HepG2 (cell line): Measurements from ENCODE around the gene GAPDH. TPM values are rescaled to one million over a fixed set of nuclear protein-coding genes. Genes with fewer than 3 reads are reported as not detected.

Experiments used
- CBX2 ChIP-seq, 2 experiments: fragments of 200-600 bp in 1 of 2; sonication (generic); formaldehyde crosslinking in 1 of 2; IDR thresholded peaks; 2 replicates each; pipeline versions ENCODE4 v1.7.0 to v1.8.1; 2018 to 2022; ENCODE audit warnings: low read depth in 2 of 2, low read length in 1 of 2, mild to moderate bottlenecking in 1 of 2, missing genetic modification reagents in 1 of 2
- CEBPB ChIP-seq: IDR thresholded peaks from 2 replicates; pipeline ENCODE4 v1.6.1; 2011; ENCODE audit warnings: low read depth, low read length, improper control_type of control experiment, borderline replicate concordance
- KLF9 ChIP-seq: IDR thresholded peaks from 2 replicates; pipeline ENCODE4 v1.6.1; 2016; ENCODE audit warnings: low read depth
- MEIS1 ChIP-seq: sonication (generic); formaldehyde crosslinking; IDR thresholded peaks from 2 replicates; pipeline ENCODE4 v1.9.0; 2021; ENCODE audit warnings: mild to moderate bottlenecking, missing genetic modification reagents, moderate library complexity, borderline replicate concordance
- MZF1 ChIP-seq: sonication (generic); formaldehyde crosslinking; IDR thresholded peaks from 2 replicates; pipeline ENCODE4 v1.8.1; 2023; ENCODE audit warnings: mild to moderate bottlenecking, missing genetic modification reagents, borderline replicate concordance
- NFIB ChIP-seq: sonication (generic); formaldehyde crosslinking; IDR thresholded peaks from 2 replicates; pipeline ENCODE4 v1.9.0; 2021; ENCODE audit warnings: missing genetic modification reagents, mild to moderate bottlenecking, borderline replicate concordance
- NR2F6 ChIP-seq, 2 experiments: IDR thresholded peaks; 2 replicates each; pipeline ENCODE4 v1.6.1; 2016; ENCODE audit warnings: antibody characterized with exemption in 1 of 2, mild to moderate bottlenecking in 1 of 2
- REPIN1 ChIP-seq: sonication (generic); formaldehyde crosslinking; IDR thresholded peaks from 2 replicates; pipeline ENCODE4 v1.8.0; 2022; ENCODE audit warnings: missing genetic modification reagents, low read depth, mild to moderate bottlenecking, borderline replicate concordance
- SALL2 ChIP-seq: sonication (generic); formaldehyde crosslinking; IDR thresholded peaks from 2 replicates; pipeline ENCODE4 v1.8.1; 2023; ENCODE audit warnings: mild to moderate bottlenecking, missing genetic modification reagents, inconsistent platforms
- ZIK1 ChIP-seq: sonication (generic); formaldehyde crosslinking; IDR thresholded peaks from 2 replicates; pipeline ENCODE4 v1.5.0; 2020; ENCODE audit warnings: mild to moderate bottlenecking, low read depth, missing genetic modification reagents, borderline replicate concordance
- ZNF280B ChIP-seq: sonication (generic); formaldehyde crosslinking; IDR thresholded peaks from 2 replicates; pipeline ENCODE4 v1.5.0; 2020; ENCODE audit warnings: missing genetic modification reagents, mild to moderate bottlenecking, borderline replicate concordance
- ZNF652 ChIP-seq: IDR thresholded peaks from 2 replicates; pipeline ENCODE4 v1.6.1; 2016; ENCODE audit warnings: low read depth, borderline replicate concordance
- ZNF782 ChIP-seq: sonication (generic); formaldehyde crosslinking; IDR thresholded peaks from 2 replicates; pipeline ENCODE4 v1.4.0; 2020; ENCODE audit warnings: missing genetic modification reagents, mild to moderate bottlenecking, borderline replicate concordance
- ZNF879 ChIP-seq: sonication (generic); formaldehyde crosslinking; IDR thresholded peaks from 2 replicates; pipeline ENCODE4 v1.8.1; 2023; ENCODE audit warnings: missing genetic modification reagents
- polyA plus RNA-seq, 8 experiments: library from polyadenylated mRNA; depleted of rRNA in 3 of 8; stranded (reverse) in 7 of 8; unstranded in 1 of 8; fragments of >200 nt; fragmentation: Illumina TruSeq in 4 of 8; extraction: Trizol in 4 of 8; gene quantifications; 2 replicates each; pipeline versions ENCODE4 v1.2.1 to v1.2.3, GENCODE V29; 2011 to 2016; ENCODE audit warnings: low read depth in 4 of 8, missing spikeins in 1 of 8, mixed read lengths in 1 of 8; ENCODE audit not compliant: insufficient read depth in 1 of 8
- total RNA-seq, 5 experiments: library from RNA; depleted of rRNA; stranded (reverse); fragments of >200 nt; fragmentation: Illumina TruSeq; extraction: Trizol; gene quantifications; 2 replicates each; pipeline ENCODE4 v1.2.3, GENCODE V29; 2016; ENCODE audit warnings: low read depth in 1 of 5
- TF ChIP-seq, protein P1 (sequence below): sonication (generic); formaldehyde crosslinking; IDR thresholded peaks from 2 replicates; pipeline ENCODE4 v1.9.0; 2021; ENCODE audit warnings: mild to moderate bottlenecking, missing genetic modification reagents
- TF ChIP-seq, protein P2 (sequence below): sonication (generic); formaldehyde crosslinking; IDR thresholded peaks from 2 replicates; pipeline ENCODE4 v1.4.0; 2020; ENCODE audit warnings: missing genetic modification reagents, low read depth, mild to moderate bottlenecking, borderline replicate concordance
- TF ChIP-seq, protein P3 (sequence below): sonication (generic); formaldehyde crosslinking; IDR thresholded peaks from 2 replicates; pipeline ENCODE4 v1.5.1; 2020; ENCODE audit warnings: missing genetic modification reagents, mild to moderate bottlenecking, borderline replicate concordance

Gene GAPDH
- total and polyA plus RNA-seq, 2 of the 13 experiments (the other 11 are each of a cell fraction or from before 2014, with no cell fraction given) = 3,038 to 12,722 TPM

DNA sequence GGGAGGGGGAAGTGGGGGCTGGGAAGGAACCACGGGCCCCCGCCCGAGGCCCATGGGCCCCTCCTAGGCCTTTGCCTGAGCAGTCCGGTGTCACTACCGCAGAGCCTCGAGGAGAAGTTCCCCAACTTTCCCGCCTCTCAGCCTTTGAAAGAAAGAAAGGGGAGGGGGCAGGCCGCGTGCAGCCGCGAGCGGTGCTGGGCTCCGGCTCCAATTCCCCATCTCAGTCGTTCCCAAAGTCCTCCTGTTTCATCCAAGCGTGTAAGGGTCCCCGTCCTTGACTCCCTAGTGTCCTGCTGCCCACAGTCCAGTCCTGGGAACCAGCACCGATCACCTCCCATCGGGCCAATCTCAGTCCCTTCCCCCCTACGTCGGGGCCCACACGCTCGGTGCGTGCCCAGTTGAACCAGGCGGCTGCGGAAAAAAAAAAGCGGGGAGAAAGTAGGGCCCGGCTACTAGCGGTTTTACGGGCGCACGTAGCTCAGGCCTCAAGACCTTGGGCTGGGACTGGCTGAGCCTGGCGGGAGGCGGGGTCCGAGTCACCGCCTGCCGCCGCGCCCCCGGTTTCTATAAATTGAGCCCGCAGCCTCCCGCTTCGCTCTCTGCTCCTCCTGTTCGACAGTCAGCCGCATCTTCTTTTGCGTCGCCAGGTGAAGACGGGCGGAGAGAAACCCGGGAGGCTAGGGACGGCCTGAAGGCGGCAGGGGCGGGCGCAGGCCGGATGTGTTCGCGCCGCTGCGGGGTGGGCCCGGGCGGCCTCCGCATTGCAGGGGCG is at the start of gene GAPDH (continued):
- TF ChIP-seq REPIN1 (peak; percentile 69), CEBPB (no peak), ZNF879 (CRISPR knock-in tag) (peak; percentile 95; the same call in 1 of the 2 replicates), NFIB (no peak), KLF9 (CRISPR knock-in tag) (peak; percentile 31; the same call in 1 of the 2 replicates), NR2F6 (IDR thresholded peaks at IDR 0.05) (peak; percentile 55; the same call in 1 of the 2 replicates), NR2F6 (CRISPR knock-in tag; IDR thresholded peaks at IDR 0.05) (peak; percentile 23), SALL2 (CRISPR knock-in tag) (no peak), ZNF782 (CRISPR knock-in tag) (no peak), ZNF280B (0 out of 2 replicates have a peak, but pooled peaks have one; percentile 9), MZF1 (CRISPR knock-in tag) (no peak), ZIK1 (CRISPR knock-in tag) (0 out of 2 replicates have a peak, but pooled peaks have one; percentile 71), ZNF652 (CRISPR knock-in tag) (no peak), MEIS1 (CRISPR knock-in tag) (no peak), CBX2 (IDR thresholded peaks at IDR 0.05; ENCODE audit: low read depth, low read length) (no peak), CBX2 (CRISPR knock-in tag; IDR thresholded peaks at IDR 0.05; ENCODE audit: low read depth) (0 out of 2 replicates have a peak, but pooled peaks have one; percentile 43)
- TF ChIP-seq, protein P1, sequence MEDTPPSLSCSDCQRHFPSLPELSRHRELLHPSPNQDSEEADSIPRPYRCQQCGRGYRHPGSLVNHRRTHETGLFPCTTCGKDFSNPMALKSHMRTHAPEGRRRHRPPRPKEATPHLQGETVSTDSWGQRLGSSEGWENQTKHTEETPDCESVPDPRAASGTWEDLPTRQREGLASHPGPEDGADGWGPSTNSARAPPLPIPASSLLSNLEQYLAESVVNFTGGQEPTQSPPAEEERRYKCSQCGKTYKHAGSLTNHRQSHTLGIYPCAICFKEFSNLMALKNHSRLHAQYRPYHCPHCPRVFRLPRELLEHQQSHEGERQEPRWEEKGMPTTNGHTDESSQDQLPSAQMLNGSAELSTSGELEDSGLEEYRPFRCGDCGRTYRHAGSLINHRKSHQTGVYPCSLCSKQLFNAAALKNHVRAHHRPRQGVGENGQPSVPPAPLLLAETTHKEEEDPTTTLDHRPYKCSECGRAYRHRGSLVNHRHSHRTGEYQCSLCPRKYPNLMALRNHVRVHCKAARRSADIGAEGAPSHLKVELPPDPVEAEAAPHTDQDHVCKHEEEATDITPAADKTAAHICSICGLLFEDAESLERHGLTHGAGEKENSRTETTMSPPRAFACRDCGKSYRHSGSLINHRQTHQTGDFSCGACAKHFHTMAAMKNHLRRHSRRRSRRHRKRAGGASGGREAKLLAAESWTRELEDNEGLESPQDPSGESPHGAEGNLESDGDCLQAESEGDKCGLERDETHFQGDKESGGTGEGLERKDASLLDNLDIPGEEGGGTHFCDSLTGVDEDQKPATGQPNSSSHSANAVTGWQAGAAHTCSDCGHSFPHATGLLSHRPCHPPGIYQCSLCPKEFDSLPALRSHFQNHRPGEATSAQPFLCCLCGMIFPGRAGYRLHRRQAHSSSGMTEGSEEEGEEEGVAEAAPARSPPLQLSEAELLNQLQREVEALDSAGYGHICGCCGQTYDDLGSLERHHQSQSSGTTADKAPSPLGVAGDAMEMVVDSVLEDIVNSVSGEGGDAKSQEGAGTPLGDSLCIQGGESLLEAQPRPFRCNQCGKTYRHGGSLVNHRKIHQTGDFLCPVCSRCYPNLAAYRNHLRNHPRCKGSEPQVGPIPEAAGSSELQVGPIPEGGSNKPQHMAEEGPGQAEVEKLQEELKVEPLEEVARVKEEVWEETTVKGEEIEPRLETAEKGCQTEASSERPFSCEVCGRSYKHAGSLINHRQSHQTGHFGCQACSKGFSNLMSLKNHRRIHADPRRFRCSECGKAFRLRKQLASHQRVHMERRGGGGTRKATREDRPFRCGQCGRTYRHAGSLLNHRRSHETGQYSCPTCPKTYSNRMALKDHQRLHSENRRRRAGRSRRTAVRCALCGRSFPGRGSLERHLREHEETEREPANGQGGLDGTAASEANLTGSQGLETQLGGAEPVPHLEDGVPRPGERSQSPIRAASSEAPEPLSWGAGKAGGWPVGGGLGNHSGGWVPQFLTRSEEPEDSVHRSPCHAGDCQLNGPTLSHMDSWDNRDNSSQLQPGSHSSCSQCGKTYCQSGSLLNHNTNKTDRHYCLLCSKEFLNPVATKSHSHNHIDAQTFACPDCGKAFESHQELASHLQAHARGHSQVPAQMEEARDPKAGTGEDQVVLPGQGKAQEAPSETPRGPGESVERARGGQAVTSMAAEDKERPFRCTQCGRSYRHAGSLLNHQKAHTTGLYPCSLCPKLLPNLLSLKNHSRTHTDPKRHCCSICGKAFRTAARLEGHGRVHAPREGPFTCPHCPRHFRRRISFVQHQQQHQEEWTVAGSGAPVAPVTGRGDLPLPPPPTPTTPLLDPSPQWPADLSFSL = no peak
- TF ChIP-seq, protein P2, sequence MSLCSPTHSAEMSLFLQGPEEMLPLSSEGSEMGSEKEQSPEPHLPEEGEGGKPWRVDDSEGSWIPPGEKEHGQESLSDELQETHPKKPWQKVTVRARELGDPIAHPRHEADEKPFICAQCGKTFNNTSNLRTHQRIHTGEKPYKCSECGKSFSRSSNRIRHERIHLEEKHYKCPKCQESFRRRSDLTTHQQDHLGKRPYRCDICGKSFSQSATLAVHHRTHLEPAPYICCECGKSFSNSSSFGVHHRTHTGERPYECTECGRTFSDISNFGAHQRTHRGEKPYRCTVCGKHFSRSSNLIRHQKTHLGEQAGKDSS (CRISPR knock-in tag) = no peak
- TF ChIP-seq, protein P3, sequence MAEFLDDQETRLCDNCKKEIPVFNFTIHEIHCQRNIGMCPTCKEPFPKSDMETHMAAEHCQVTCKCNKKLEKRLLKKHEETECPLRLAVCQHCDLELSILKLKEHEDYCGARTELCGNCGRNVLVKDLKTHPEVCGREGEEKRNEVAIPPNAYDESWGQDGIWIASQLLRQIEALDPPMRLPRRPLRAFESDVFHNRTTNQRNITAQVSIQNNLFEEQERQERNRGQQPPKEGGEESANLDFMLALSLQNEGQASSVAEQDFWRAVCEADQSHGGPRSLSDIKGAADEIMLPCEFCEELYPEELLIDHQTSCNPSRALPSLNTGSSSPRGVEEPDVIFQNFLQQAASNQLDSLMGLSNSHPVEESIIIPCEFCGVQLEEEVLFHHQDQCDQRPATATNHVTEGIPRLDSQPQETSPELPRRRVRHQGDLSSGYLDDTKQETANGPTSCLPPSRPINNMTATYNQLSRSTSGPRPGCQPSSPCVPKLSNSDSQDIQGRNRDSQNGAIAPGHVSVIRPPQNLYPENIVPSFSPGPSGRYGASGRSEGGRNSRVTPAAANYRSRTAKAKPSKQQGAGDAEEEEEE (CRISPR knock-in tag) = no peak
